NCI-H82 treated with DMSO at 0.1 percent for 48 hours (cell line): ENCODE data around the gene PAFAH2.
A peak's percentile ranks its signal among the peaks of the same experiment; 100 is the strongest.

Experiments
- DNase-seq: peaks from one replicate; lab custom pipeline; 2025; ENCODE audit not compliant: unreplicated experiment; lab: John Stamatoyannopoulos, UW

PAFAH2 gene

DNA sequence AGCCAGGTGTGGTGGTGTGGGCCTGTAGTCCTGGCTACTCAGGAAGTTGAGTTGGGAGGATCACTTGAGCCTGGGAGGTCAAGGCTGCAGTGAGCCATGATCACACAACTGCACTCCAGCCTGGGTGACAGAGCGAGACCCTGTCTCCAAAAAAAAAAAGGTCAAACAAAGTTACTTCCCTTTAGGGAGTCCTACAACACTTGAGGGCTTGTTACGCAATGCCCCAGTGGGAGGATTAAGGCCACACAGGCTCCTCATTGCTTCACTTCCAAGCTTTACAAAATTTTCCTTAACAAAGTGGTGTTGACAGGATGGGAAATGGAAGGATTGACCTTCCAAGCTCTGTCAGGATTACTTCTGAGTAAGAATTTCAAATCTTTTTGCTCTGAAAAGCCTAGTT, 17.5 kb upstream of the PAFAH2 start:
- DNase-seq = no peak

DNA sequence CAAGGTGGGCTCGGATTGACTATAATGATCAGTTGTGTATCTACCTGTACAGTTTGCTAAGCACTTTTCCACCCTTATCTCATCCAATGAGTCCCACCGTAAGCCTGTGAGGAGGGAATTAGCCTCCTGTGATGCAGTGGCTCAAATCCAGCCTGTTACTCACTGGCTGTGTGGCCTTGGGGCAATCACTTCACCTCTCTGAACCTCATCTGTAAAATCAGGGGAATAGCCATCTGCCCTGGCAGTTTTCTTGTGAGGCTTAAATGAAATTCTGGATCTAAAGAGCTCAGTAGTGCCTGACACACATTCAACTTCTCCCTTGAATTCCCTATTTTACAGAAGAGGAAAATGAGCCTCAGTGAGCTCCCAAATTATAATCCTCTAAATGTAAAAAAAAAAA, 16.3 kb upstream of the PAFAH2 start:
- no peak for DNase-seq

DNA sequence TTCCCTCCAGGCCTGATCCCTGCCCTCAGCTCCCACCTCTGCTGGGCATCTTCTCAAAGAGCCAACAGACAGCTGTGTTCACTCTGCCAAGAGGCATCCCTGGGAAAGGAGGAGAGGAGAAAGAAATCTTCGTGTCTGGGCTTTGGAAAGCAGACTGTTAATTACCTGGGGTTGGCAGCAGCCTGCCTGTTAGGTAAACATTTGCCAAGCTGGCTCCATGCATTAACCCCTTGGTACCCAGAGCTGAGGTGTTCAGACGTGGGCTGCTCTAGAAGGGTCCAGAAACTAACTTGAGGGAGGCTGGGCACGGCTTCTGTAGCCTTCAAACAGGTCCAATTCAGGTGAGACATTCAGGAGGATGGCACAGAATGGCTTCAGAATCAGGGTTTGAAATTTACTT, 15.0 kb upstream of the PAFAH2 start:
- DNase-seq = no peak

DNA sequence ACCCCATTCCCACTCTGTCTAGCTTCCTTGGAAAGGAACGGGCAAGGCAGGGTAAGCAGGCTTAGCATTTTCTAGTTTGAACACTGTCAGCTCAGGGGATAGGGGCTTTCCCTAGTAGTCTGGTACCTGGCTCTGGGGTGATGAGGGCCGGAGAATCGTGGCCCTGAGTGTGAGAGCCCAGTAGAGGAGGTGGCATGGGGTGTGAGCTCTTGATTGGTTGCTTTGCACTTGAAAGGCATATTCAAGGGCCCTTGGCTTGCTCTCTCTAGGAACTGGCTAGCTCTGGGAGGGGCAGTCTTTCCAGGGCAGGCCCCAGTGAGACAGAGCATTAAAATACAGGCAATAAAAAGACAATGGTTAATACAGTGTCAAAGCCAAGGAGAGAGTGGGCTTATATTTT, 13.0 kb upstream of the PAFAH2 start:
- DNase-seq = no peak

DNA sequence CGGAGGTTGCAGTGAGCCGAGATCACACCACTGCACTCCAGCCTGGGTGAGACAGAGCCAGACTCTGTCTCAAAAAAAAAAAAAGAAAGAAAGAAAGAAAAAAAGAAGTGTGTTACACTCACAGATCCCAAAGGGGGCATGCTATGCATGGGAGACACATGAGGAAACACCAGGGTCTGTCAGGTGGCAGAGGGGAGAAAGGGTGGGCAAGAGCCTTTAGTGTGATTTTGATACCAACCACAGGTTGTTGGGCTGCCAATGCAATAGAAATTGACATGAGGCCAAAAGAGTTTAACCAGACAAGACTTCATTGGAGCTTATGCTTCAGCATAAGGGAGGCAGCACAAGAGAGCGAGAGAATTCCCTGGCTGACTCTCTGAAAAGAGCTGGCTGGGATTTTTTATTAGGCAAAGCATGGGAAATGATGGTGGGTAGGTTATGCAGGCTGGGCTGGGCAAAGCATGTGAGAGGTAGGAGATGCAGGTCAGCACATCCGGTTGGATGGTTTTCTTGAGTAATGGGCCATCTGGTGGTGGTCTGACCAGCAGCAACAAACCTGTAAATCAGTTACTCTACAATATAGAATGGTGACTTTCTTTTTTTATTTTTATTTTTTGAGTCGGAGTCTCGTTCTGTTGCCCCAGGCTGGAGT, 12.1 kb upstream of the PAFAH2 start:
- DNase-seq = peak; percentile 29

DNA sequence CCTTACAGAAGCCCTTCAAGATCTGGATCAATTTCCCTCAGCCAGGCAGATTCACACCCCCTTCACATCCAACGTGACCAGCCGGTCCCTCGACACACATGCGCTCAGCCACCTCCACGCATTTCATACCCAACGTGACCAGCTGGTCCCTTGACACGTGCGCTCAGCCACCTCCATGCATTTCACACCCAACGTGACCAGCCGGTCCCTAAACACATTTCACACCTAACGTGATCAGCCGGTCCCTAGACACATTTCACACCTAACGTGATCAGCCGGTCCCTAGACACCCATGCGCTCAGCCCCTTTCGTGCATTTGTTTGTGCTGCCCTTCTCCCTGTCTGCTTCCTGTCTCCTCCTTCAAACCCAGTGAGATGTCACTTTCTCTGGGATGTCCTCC, 8.8 kb upstream of the PAFAH2 start:
- no peak for DNase-seq

DNA sequence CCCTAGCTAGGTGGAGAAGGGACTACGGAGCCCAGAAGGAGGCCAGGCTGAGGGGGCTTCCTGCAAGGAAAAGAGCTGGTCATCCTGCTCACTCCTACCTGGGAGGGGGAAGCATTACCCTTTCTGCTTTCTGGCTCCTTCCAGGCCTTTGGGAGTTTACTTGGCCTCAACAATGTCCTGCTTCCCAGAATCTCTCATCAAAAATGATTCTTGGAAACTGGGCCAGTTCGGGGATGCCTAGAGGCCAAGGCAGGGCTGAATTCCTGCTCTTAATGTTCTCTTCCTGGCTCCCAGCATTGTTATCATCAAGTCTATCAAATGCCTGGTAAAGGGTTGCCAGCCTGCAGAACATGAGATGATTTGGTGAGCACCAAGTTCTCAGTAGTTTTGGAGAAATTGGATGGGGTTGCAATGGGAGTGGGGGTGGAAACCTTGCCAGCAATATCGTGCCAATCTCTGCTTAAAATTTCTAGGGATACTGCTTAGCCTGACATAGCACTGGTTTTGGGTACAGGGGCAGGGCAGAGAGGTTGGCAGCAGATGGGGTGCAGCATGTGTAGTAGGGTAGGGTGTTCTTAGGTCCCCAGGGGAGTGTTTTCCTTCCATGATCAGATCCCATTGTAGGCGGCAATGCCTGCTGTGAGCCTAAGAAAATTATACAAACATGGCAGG, 7.7 kb upstream of the PAFAH2 start:
- DNase-seq = no peak

DNA sequence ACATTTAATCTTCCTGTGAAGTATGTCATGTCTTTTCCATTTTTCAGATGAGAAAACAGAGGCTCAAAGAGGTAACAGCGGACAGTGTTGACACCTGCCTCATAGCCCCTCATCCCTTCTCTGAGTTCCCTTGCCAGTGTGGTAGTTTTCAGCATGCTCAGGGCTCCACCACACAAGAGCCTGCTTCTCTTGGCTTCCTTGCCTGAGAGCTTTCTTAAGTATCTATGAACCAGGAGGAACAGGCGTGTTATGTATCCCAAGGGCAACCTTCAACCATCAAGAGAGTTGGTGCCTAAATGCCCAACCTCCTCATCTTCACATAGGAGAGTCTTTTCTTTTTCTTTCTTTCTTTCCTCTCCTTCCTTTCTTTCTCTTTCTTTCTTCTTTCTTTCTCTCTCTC, 5.9 kb upstream of the PAFAH2 start:
- no peak for DNase-seq

DNA sequence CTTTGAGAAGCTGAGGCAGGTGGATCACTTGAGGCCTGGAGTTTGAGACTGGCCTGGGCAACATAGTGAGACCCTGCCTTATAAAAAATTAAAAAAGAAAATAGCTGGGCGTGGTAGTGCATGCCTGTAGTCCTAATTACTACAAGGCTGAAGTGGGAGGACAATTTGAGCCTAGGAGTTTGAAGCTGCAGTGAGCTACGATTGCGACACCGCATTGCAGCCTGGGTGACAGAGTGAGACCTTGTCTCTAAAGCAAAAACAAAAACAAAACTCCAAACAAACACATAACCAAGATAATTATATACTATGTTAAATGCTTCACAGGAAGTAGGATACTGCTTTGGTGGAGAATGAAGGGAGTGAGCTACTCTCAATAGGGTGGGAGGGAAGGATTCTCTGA, 5.4 kb upstream of the PAFAH2 start:
- no peak for DNase-seq

DNA sequence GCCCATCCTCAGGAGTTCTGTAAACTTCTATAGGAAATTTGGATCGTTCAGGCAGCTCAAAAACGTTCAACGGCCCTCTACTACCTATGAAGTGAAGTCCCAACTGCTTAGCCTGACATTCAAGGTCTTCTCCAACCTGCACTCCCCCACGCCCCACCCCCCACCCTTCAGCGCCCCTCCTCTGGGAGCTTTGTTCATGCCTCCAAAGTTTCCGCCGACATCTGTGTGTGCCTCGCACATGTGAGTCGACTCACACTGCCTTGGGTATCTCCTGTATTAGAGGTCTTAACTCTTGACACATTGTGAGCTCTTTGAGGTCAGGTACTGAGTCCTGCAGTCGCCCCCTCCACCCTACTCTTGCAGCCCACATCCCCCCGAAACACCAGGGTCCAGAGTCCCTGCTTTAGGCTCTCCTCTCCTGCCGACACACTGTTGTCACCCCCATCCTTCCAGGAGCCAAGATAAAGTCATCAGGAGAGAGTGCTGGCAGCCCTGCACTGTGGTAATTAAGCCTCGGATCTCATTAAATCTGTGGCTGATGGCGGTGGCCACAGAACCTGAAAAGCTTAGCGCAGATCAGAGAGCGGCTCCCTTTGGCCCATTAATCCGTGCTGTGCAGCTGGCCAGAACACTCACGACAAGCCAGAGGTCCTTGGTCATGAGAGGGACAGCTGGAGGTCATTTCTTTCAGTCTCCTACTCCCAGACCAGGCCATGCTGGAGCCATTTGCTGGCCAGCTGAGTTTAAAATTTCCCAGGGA, 1.4 kb upstream of the PAFAH2 start:
- DNase-seq = peak; percentile 98

DNA sequence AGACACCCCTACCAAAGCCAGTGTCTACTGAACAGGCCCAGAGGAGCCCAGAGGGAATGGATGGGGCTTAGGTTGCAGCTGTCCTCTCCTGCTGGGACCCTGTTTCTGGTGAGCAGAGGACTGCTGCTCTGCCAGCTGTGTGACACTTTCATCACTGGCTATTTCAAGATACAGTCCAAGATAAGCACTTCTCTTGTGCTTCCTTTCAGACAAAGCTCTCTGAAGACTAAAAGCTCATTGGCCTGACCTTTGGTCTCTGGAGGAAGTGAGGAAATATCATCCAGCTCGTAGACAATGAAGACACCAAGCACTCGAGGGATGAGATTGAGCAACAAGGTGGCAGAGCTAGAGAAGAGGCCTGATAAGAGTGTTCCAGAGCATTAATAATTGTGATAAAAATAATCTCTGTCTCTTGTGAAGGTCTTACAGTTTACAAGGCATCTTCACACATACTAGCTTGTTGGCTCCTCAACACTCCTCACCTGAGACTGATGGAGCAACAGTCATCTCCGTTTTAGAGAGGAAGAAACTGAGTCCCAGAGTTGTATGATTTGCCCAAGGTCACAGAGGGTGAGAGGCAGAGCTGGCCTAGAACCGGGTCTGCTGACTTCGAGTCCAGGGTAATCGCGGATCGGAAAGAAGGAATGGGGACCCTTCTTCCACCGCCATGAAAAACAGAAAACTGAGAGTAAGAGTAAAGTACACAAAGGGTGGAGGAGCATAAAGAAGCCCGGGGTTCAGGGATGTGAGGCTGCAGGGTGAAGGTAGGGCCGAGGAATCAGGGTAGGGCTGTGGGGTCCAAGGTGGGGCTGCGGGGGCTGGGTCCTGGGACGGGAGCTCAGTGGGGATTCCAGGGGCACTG, 666 bp downstream of the PAFAH2 start:
- DNase-seq = no peak

DNA sequence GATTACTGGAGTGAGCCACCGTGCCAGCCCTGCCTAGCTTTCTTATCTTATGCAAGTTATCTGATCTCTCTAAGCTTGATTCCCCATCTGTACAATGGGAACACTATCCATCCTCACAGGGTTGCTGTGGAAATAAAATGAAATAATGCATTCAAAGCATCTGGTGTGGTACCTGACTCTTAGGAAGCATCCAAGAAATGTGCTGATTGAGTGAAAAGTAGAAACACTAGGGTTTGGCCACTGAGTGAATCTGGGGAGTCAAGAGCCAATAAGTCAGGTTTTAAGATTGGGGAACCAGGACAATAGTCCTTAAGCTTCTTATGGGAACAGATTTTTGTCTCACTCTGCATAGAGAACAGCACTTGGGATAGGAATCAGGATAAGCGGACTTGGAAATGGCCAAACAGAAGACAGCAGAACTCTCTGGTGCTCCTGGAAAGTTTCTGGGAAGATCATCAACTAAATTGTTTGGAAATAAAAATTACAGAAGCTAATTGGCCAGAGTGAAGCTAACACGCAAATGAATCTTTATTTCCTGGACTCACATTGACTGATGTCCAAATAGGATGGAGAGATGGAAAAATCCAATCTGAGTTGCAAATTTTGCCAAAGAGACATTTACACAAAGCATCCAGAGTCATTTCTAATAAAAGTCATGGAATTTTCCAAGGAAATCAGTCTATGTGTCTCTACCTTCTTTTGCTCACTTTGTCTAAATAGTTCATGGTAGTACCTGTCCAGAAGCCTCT, 3.3 kb downstream of the PAFAH2 start:
- no peak for DNase-seq

DNA sequence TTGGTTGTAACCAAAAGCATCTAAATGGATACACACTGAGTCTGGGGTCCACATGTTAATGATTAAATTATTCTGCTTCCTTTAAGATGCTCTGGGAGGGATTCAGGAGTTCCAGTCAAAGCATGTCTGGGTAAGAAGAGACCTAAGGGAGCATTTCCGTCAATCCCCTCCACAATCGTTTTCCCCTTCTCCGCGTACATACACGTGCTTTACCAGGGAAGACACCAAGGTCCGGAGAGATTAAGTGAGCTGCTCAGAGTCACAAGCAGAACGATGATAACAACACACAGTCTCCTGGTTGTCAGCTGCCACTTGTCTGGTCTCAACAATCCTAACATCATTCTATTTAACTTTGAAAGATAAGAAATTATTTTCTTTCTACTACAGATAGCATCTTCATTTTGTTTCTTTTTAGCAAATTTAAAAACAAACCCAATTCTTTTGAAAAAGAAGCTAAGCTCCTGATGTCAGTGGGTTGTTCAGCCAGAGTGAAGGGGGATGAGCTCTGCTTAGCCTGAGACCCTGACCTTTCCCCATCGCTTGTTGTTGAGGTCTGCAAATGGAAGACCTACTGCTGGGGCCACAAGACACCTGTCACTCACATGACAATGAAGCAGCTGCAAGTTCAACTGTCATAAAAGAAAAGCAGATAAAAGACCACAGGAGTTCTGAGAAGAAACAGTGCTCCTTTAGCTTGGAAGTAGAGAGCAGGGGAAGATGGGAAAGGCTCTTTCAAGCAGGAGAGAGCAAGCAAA, 4.5 kb downstream of the PAFAH2 start:
- DNase-seq = peak; percentile 27

DNA sequence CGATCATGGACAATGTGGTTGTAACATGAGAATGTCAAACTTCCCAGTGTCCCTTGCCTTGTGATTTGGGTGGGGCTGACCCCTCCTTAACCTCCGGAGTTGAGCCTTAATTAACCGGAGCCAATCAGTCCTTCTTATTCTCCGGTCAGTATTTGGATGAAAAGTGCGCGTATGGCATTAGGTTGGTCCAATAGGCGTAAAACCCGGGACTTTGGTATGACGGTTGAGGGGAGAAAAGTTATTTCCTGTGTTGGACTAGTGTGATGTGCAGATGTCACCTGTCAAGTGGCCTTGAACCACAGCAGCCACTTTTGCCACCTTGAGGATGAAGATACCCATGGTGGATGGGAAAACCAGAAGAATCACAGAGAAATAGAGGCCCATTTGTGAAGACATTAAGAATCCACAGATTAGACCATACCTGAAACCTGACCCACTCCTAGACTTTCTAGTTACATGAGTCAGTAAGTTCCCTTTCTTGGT, 5.1 kb downstream of the PAFAH2 start:
- DNase-seq = no peak

DNA sequence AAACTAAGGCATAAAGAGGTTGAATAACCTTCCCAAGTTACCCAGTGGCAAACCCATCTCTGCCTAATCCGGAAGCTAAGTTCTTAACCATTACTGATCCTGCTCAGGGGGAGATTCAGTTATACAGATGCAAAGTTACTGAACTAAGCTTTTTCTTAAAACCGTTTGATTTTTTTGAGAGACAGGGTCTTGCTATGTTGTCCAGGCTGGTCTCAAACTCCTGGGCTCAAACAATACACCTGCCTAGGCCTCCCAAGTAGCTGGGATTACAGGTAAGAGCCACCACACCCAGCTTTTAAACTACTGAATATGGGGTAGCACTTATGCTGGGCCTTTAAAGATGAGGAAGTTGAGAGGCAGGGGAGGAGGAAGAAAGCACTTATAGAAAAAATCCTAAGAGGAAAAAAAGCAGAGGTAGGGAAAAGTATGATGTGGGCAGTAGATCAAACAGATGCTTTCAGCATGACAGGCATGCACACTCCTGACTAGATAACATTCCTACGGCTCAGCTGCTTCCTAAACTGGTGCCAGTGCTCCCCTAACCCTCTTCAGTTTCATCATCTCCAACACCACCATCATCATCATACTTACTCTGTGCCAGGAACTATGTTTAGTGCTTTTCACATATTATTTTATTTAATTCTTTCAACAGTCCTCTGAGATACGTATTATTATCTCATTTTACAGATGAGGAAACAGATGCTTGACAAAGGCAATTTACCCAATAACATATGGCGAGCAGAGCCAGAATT, 5.8 kb downstream of the PAFAH2 start:
- no peak for DNase-seq

DNA sequence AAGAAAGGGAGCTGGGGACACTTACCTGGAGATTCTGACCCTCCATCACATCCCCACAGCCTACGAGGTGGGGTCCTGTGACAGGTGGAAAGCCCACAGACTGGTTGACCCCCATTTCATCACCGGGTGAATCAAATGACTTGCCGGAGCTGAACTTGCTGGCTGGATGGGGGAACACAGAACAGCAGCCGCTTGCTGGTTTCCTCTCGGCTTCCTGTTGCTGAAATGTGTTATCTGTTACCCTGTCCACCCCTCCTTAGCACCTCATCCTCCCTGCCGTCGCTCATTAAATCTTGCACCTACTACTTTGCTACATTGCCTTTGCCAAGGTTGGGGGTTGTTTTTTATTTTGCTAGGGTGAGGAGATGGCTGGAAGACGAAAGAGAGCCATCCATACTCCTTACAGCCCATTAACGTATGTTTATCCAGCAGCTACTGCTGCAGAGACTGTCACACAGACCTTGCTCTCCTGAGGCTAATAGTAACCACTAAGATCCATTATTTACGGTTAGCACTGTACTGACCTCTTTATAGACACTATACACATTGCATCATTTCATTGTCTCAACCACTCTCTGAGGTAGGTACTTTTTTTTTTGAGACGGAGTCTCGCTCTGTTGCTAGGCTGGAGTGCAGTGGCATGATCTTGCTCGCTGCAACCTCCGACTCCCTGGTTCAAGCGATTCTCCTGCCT, 7.0 kb downstream of the PAFAH2 start:
- no peak for DNase-seq

DNA sequence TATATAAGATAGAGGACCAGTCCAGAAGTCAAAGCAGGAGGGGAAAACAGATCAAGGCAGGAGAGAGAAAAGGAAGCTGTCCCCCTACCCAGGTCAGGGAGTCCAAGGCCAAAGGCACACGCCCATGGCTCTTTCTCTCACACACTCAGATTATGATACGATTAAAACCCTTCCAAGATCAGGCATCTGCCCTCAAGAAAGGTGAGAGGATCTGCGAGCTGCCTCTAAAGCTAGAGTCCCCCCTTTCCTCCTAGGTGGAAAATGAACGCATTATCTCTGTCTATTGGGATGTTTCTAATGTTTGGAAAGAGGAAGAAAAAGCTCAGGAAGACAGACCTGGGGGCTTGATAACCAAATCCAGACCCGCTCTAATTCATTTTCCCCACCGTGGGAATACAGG, 7.6 kb downstream of the PAFAH2 start:
- peak; percentile 43 for DNase-seq

DNA sequence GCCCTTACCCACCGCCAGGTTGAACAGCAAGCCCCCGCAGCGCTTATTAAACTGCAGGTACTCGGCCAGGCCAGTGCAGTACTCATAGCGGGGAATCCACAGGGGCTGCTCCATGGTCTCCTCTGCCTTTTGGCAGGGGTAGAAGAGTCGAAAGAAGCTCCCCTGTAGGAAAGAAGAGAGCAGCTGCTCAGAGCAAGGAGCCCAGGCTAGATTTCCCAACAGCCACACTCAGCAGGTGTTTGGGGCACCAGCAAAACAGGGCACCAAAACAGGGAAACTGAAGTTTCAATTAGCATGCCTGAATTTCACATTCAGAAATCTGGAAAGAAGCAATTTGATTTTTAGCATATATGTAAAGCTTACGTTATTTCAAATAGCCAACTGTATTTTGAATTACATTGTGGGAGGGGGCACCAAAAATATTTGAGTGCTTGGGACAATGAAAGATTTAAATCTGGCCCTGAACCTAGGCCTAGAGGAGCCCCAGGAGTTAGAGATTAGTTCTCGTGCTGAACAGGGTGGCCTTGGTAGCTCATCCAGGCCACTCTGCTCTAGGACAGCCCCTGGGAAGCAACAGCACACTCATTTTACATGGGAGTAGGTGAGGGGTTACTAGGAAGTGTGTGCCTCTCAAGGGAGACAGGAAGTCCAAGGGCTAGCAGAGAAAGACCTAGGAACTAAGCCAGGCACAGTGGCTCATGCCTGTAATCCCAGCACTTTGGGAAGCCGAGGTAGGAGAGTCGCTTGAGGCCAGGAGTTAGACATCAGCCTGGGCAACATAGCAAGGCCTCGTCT, 8.2 kb downstream of the PAFAH2 start:
- DNase-seq = no peak
